Activated T-cell treated with anti-CD3 and anti-CD28 coated beads for 24 hours (primary cell): ENCODE data around the gene TRIO.

ENCODE experiments used
- DNase-seq: peaks from one replicate; pipeline ENCODE4 v3.0.0-alpha.2; 2020; ENCODE audit warnings: low read depth

Gene TRIO

GRCh38 chr5:14209222-14209822 is 66.2 kb downstream of the TRIO start:
- no peak for DNase-seq

GRCh38 chr5:14209836-14210235 is 66.7 kb downstream of the TRIO start:
- no peak for DNase-seq

GRCh38 chr5:14210729-14211128 is 67.6 kb downstream of the TRIO start:
- DNase-seq, result no peak

- DNase-seq, result no peak
Measured at GRCh38 chr5:14211818-14212803, 69.0 kb downstream of the TRIO start.

- DNase-seq, result no peak
Measured at GRCh38 chr5:14212838-14213237, 69.7 kb downstream of the TRIO start.

- DNase-seq, result no peak
Measured at GRCh38 chr5:14213253-14213652, 70.1 kb downstream of the TRIO start.

GRCh38 chr5:14213813-14214585 is 70.9 kb downstream of the TRIO start:
- no peak for DNase-seq

GRCh38 chr5:14215901-14216300 is 72.8 kb downstream of the TRIO start:
- DNase-seq, result no peak

GRCh38 chr5:14216372-14216771 is 73.2 kb downstream of the TRIO start:
- DNase-seq, result no peak

GRCh38 chr5:14216902-14217301 is 73.8 kb downstream of the TRIO start:
- no peak for DNase-seq

GRCh38 chr5:14217587-14217986 is 74.4 kb downstream of the TRIO start:
- DNase-seq, result no peak

GRCh38 chr5:14218011-14218410 is 74.9 kb downstream of the TRIO start:
- DNase-seq, result no peak

GRCh38 chr5:14218480-14218879 is 75.3 kb downstream of the TRIO start:
- DNase-seq, result no peak

- no peak for DNase-seq
Measured at GRCh38 chr5:14218897-14219573, 75.9 kb downstream of the TRIO start.

- DNase-seq, result no peak
Measured at GRCh38 chr5:14219800-14220512, 76.8 kb downstream of the TRIO start.

GRCh38 chr5:14220642-14221041 is 77.5 kb downstream of the TRIO start:
- DNase-seq, result no peak

GRCh38 chr5:14221732-14222131 is 78.6 kb downstream of the TRIO start:
- DNase-seq, result no peak

- no peak for DNase-seq
Measured at GRCh38 chr5:14222206-14222605, 79.1 kb downstream of the TRIO start.

GRCh38 chr5:14223372-14223771 is 80.2 kb downstream of the TRIO start:
- no peak for DNase-seq

- no peak for DNase-seq
Measured at GRCh38 chr5:14225173-14225834, 82.2 kb downstream of the TRIO start.

GRCh38 chr5:14226149-14226548 is 83.0 kb downstream of the TRIO start:
- no peak for DNase-seq
